ENCODE results near the gene ORM2.

ORM2 gene

DNA sequence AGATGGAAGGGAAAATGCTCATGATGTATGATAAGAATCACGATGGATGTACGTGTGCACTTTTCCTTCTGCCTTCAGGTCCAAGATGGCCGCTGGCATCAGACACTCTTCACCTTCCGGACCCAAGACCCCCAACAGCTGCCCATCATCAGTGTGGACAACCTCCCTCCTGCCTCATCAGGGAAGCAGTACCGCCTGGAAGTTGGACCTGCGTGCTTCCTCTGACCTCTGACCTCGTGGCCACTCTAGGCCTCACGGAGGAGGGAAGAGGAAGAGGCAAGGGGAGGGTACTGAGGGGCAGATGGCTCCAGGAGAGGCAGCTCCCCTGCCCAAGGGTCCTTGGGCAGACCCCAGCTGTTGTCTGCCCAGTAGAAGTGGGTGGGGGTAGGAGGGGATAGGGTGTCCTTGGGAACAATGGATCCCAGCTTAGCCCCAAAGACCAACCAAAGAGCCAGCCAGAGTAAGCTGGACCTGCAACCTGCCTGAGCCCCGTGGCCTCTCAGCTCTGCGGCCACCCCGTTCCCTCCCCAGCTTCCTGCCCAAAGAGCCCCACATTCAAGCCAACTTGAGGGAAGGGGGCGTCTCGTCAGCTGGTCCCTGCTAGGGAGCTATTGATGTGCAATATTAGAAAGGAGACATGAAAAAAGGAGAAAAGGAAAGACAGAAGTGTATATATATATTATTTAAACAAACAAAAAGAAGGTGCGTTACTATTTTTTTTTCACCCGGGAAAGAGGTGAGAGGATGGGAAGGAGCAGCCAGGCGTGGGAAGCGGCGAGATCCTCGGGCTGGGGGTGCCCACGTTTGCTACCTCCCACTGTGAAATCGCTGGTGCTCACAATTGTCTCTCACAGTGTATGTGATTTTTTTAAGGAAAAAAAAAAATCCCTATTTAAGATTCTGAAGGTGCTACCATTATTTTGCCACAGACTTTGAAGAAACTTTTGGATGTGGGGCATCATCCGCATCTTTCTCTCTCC is 18.9 kb upstream of the ORM2 start:
- TF ChIP-seq, protein P1, sequence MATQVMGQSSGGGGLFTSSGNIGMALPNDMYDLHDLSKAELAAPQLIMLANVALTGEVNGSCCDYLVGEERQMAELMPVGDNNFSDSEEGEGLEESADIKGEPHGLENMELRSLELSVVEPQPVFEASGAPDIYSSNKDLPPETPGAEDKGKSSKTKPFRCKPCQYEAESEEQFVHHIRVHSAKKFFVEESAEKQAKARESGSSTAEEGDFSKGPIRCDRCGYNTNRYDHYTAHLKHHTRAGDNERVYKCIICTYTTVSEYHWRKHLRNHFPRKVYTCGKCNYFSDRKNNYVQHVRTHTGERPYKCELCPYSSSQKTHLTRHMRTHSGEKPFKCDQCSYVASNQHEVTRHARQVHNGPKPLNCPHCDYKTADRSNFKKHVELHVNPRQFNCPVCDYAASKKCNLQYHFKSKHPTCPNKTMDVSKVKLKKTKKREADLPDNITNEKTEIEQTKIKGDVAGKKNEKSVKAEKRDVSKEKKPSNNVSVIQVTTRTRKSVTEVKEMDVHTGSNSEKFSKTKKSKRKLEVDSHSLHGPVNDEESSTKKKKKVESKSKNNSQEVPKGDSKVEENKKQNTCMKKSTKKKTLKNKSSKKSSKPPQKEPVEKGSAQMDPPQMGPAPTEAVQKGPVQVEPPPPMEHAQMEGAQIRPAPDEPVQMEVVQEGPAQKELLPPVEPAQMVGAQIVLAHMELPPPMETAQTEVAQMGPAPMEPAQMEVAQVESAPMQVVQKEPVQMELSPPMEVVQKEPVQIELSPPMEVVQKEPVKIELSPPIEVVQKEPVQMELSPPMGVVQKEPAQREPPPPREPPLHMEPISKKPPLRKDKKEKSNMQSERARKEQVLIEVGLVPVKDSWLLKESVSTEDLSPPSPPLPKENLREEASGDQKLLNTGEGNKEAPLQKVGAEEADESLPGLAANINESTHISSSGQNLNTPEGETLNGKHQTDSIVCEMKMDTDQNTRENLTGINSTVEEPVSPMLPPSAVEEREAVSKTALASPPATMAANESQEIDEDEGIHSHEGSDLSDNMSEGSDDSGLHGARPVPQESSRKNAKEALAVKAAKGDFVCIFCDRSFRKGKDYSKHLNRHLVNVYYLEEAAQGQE (IDR thresholded peaks at IDR 0.05; ENCODE audit: insufficient read depth in 1 of 2, low read depth in 2 of 2, low read length in 2 of 2) = no peak
- TF ChIP-seq POLR2AphosphoS5 (IDR thresholded peaks at IDR 0.05; ENCODE audit: low read depth, low read length) = no peak
- TF ChIP-seq SIN3A (IDR thresholded peaks at IDR 0.05; ENCODE audit: borderline replicate concordance, insufficient read depth, low read length) = no peak

DNA sequence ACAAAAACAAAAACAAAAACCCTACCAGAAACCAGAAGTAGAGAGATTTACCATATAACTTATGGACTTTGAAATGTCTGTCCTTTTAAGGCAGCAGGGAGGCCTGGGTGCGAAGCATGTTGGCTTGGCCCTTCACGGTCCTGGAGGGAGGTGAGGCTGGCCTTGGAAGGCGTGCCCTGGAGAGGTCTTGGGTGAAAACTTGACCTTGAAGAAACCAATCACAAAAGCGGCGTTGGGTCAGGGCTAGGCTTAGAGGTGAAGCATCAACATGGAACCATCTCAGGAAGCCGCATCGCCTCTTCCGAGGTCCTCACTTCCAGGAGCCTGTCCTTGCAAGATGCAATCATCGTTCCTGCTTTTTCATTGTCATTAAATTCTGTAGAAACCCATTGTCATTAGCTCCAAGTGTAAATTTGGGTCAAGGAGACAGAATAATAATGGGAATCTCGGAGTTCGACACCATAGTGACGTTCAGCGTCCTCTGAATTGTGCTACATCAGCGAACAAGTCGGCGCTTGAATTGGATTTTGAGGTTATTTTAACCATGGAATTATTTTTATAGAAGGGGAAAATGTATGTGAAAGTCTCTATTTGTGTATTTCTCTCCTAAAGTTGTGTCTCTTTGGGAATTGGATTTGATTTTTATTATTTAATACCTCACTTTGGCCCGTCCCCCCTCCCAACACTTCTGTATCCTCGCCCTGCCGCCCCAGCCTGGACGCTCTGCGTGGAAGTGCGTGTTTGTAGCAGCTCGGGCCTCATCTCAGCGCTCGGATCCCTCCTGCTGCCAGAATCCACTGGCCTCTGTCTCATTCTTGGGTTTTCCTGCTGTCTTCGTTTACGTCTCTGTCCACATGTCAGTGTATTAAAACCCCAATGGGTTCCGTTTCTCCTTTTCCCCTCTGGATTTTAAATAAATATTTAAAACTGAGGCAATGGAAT is 17.8 kb upstream of the ORM2 start:
- TF ChIP-seq FOXP2 (optimal IDR thresholded peaks at IDR 0.05; ENCODE audit: borderline replicate concordance, extremely low read depth, extremely low read length, insufficient read depth) (no peak), POLR2AphosphoS5 (IDR thresholded peaks at IDR 0.05; ENCODE audit: low read depth, low read length) (no peak), TAF1 (IDR thresholded peaks at IDR 0.05; ENCODE audit: borderline replicate concordance, insufficient read depth, low read length) (no peak), SIN3A (IDR thresholded peaks at IDR 0.05; ENCODE audit: borderline replicate concordance, insufficient read depth, low read length) (no peak)
- TF ChIP-seq, protein P1 (IDR thresholded peaks at IDR 0.05; ENCODE audit: insufficient read depth in 1 of 2, low read depth in 2 of 2, low read length in 2 of 2) = no peak

DNA sequence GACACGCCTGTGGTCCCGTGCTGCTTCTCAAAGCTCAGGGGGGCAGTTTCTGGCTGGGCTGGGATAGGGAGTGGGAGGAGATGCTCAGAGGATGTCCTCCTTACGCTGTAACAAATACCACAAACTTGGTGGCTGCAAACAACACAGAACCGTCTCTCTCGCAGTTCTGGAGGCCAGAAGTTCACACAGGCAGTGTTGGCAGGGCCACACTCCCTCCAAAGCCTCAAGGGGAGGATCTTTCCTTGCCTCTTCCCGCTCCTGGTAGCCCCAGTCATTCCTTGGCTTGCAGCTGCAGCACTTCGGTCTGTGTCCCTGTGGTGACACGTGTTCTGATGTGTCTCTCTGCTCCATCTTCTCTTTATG is 17.2 kb upstream of the ORM2 start:
- no peak for TF ChIP-seq TAF1 (IDR thresholded peaks at IDR 0.05; ENCODE audit: borderline replicate concordance, insufficient read depth, low read length)

DNA sequence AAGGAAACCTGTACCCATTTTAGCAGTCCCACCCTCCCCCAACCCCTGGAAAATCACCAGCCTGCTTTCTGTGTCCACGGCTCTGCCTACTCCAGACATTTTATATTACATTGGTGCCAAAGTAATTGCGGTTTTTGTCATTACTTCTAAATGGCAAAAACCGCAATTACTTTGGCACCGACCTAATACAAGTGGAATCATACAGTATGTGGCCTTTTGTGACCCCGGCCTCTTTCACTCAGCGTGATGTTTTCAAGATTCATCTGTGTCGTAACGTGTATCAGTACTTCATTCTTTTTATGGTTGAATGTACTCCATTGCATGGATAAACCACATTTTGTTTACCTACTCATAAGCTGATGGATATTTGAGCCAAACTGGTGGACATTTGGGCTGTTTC is 16.5 kb upstream of the ORM2 start:
- TF ChIP-seq FOXP2 (optimal IDR thresholded peaks at IDR 0.05; ENCODE audit: borderline replicate concordance, extremely low read depth, extremely low read length, insufficient read depth) = no peak
- no peak for TF ChIP-seq SIN3A (IDR thresholded peaks at IDR 0.05; ENCODE audit: borderline replicate concordance, insufficient read depth, low read length)
- TF ChIP-seq TAF1 (IDR thresholded peaks at IDR 0.05; ENCODE audit: borderline replicate concordance, insufficient read depth, low read length) = no peak
- TF ChIP-seq, protein P1 (IDR thresholded peaks at IDR 0.05; ENCODE audit: insufficient read depth in 1 of 2, low read depth in 2 of 2, low read length in 2 of 2) = no peak
- TF ChIP-seq POLR2AphosphoS5 (IDR thresholded peaks at IDR 0.05; ENCODE audit: low read depth, low read length) = no peak

DNA sequence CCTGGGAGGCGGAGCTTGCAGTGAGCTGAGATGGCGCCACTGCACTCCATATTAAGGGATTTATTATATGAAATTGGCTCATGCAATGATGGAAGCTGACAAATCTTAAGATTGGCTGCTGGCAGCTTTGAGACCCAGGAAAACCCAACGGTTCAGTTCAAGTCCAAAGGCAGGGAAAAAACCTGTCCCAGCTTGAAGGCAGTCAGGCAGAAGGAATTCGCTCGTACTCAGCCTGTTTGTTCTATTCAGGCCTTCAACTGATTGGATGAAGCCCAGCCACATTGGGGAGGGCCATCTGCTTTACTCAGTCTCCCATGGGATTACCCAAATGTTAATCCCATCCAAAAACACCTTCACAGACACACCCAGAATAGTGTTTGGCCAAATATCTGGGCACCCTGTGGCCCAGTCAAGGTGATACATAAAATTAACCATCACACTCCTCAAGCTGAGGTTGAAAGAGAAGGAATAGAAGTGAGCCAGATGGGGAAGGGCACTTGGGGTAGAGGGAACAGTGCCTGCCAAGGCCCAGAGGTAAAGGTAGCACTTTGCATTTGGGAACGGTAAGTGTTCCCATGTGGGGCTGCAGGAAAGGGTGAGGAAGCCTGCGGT is 15.3 kb upstream of the ORM2 start:
- no peak for TF ChIP-seq SIN3A (IDR thresholded peaks at IDR 0.05; ENCODE audit: borderline replicate concordance, insufficient read depth, low read length)

Measured in PFSK-1 (cell line).